Measurements from ENCODE around the gene HSPA1L.

The HSPA1L gene

GRCh38 chr6:31775633-31776484 is 39.2 kb downstream of the HSPA1L start:
- Mint-ChIP-seq H3K4me1 (no peaks in the 10 kb centered on the region), H3K4me3 (peak overlapping the region in 1 of 3 experiments; percentile 54), H3K9me3 (no peaks in the 10 kb centered on the region), H3K36me3 (ENCODE audit: low read depth) (peaks cover 9% of the 10 kb centered on the region), H3K27ac (peak overlapping the region; percentile 55 to 94 (median 91)), H3K27me3 (ENCODE audit: low read depth) (no peaks in the 10 kb centered on the region)
- no peak for TF ChIP-seq CTCF (IDR thresholded peaks at IDR 0.05; ENCODE audit: unreplicated experiment in 3 of 3)

- H3K27ac Mint-ChIP-seq: peak overlapping the region; percentile 55 to 94 (median 91)
- no peaks in the 10 kb centered on the region for H3K27me3 Mint-ChIP-seq (ENCODE audit: low read depth)
- H3K9me3 Mint-ChIP-seq: no peaks in the 10 kb centered on the region
- no peak for TF ChIP-seq CTCF (IDR thresholded peaks at IDR 0.05; ENCODE audit: unreplicated experiment in 3 of 3)
- H3K36me3 Mint-ChIP-seq (ENCODE audit: low read depth): peaks cover 5% of the 10 kb centered on the region
- H3K4me1 Mint-ChIP-seq: no peaks in the 10 kb centered on the region
- peak overlapping the region in 1 of 3 experiments; percentile 58 for H3K4me3 Mint-ChIP-seq
These were observed 39.9 kb downstream of the HSPA1L start for GRCh38 chr6:31775184-31775583.

GRCh38 chr6:31771992-31772358 is 43.1 kb downstream of the HSPA1L start:
- H3K27ac Mint-ChIP-seq: no peak overlapping the region
- H3K4me1 Mint-ChIP-seq: no peaks in the 10 kb centered on the region
- H3K4me3 Mint-ChIP-seq: no peak overlapping the region
- H3K9me3 Mint-ChIP-seq: no peaks in the 10 kb centered on the region
- H3K36me3 Mint-ChIP-seq (ENCODE audit: low read depth): no peaks in the 10 kb centered on the region
- H3K27me3 Mint-ChIP-seq (ENCODE audit: low read depth): no peaks in the 10 kb centered on the region
- TF ChIP-seq CTCF (IDR thresholded peaks at IDR 0.05; ENCODE audit: unreplicated experiment in 3 of 3): no peak

GRCh38 chr6:31770860-31771259 is 44.2 kb downstream of the HSPA1L start:
- Mint-ChIP-seq H3K9me3 (no peaks in the 10 kb centered on the region), H3K4me3 (no peak overlapping the region), H3K27ac (no peak overlapping the region), H3K4me1 (no peaks in the 10 kb centered on the region), H3K36me3 (ENCODE audit: low read depth) (no peaks in the 10 kb centered on the region), H3K27me3 (ENCODE audit: low read depth) (no peaks in the 10 kb centered on the region)
- TF ChIP-seq CTCF (IDR thresholded peaks at IDR 0.05; ENCODE audit: unreplicated experiment in 3 of 3): no peak

GRCh38 chr6:31769684-31770371 is 45.3 kb downstream of the HSPA1L start:
- no peaks in the 10 kb centered on the region for H3K27me3 Mint-ChIP-seq (ENCODE audit: low read depth)
- no peak overlapping the region for H3K27ac Mint-ChIP-seq
- no peaks in the 10 kb centered on the region for H3K4me1 Mint-ChIP-seq
- peak; percentile 28 to 43 (median 34) for TF ChIP-seq CTCF (IDR thresholded peaks at IDR 0.05; ENCODE audit: unreplicated experiment in 3 of 3)
- no peaks in the 10 kb centered on the region for H3K9me3 Mint-ChIP-seq
- H3K36me3 Mint-ChIP-seq (ENCODE audit: low read depth): no peaks in the 10 kb centered on the region
- H3K4me3 Mint-ChIP-seq: no peak overlapping the region

All from nephron (organoid).